DND-41 (cell line): ENCODE results near the gene TRAF2.

ENCODE experiments used
- ATAC-seq: fragments of 200-7000 bp; cut with Tn5 transposase; 3 replicates; pipeline ENCODE4 v1.9.1; 2021; ENCODE audit warnings: low read depth; ENCODE audit not compliant: insufficient read depth
- DNase-seq: peaks from one replicate; pipeline ENCODE4 v3.0.0-alpha.2; 2020
- H2AFZ ChIP-seq: 2 replicates; pipeline ENCODE4 v1.6.0; 2012; ENCODE audit warnings: low read depth, low read length
- H3K27ac ChIP-seq: 2 replicates; pipeline ENCODE4 v1.5.1; 2012; ENCODE audit warnings: low read length, inconsistent platforms
- H3K27me3 ChIP-seq: fragments of 200-600 bp; sonication (generic); 2 replicates; pipeline ENCODE4 v1.6.0; 2012; ENCODE audit warnings: low read length, mild to moderate bottlenecking, inconsistent platforms; ENCODE audit not compliant: insufficient read depth, poor library complexity
- H3K36me3 ChIP-seq: 2 replicates; pipeline ENCODE4 v1.5.1; 2012; ENCODE audit warnings: low read length, inconsistent platforms; ENCODE audit not compliant: insufficient read depth
- H3K4me1 ChIP-seq: 2 replicates; pipeline ENCODE4 v1.5.1; 2012; ENCODE audit warnings: mild to moderate bottlenecking, low read length; ENCODE audit not compliant: insufficient read depth
- H3K4me2 ChIP-seq: 2 replicates; pipeline ENCODE4 v1.6.0; 2012; ENCODE audit warnings: mild to moderate bottlenecking, moderate library complexity, low read length, inconsistent platforms; ENCODE audit not compliant: insufficient read depth
- H3K4me3 ChIP-seq, 2 experiments: fragments of 200-600 bp in 1 of 2; shearing (Covaris generic) in 1 of 2; 2 replicates each; pipeline ENCODE4 v1.5.1; 2012 to 2016; ENCODE audit warnings: inconsistent platforms in 2 of 2, low read length in 2 of 2, mild to moderate bottlenecking in 2 of 2, low read depth in 1 of 2, moderate library complexity in 1 of 2
- H3K79me2 ChIP-seq: 2 replicates; pipeline ENCODE4 v1.6.0; 2012; ENCODE audit warnings: low read length, inconsistent platforms; ENCODE audit not compliant: insufficient read depth
- H3K9ac ChIP-seq: 2 replicates; pipeline ENCODE4 v1.6.0; 2012; ENCODE audit warnings: low read depth, mild to moderate bottlenecking, inconsistent platforms, low read length, moderate library complexity
- H3K9me3 ChIP-seq: 2 replicates; pipeline ENCODE4 v1.5.1; 2012; ENCODE audit warnings: low read length, moderate library complexity, mild to moderate bottlenecking, inconsistent platforms; ENCODE audit not compliant: insufficient read depth, severe bottlenecking
- H4K20me1 ChIP-seq: 2 replicates; pipeline ENCODE4 v1.6.0; 2012; ENCODE audit warnings: low read length; ENCODE audit not compliant: insufficient read depth
- EZH2 ChIP-seq: IDR thresholded peaks from 3 replicates; pipeline ENCODE4 v1.6.1; 2012; ENCODE audit warnings: borderline replicate concordance, low read depth, mild to moderate bottlenecking, moderate library complexity, low read length, inconsistent platforms; ENCODE audit not compliant: severe bottlenecking
- TF ChIP-seq, protein P1 (sequence below): IDR thresholded peaks from 2 replicates; pipeline ENCODE4 v1.5.1; 2012; ENCODE audit warnings: borderline replicate concordance, low read length, moderate library complexity, mild to moderate bottlenecking; ENCODE audit not compliant: poor library complexity, severe bottlenecking; ENCODE audit errors: extremely low read depth

TRAF2 gene

DNA sequence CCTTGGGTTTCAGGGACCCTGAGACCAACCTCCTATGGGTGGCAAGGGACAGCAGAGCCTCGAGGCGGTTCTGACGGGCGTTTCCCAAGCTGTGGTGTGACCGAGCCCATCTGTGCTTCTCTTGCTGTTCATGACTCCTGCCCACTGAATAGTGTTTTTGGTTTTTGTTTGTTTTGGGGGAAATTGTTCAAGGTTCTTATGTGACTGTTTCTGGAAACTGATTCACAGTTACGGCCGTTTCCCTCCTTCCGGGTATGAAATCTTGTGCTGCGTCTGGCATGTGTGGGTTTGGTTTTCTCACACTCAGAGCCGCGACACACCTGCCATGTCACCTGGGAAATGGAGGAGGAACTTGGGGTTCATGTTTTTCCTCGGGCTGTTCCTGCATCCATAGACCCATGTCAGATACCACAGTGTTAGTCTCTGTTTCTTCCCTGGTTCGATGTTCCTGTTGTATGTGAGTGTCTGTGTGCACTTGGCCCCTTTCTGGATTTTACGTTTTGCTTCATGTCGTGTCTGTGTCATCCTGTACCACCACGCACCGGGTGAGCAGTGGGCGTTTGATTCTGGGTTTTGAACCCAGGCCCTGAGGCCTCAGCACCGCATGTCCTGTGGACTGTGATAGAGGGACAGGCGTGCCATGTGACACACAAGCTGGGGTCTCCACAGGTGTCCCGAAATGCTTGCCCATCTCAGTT, 29.5 kb downstream of the TRAF2 start:
- no peak overlapping the region for H3K4me3 ChIP-seq
- H3K27ac ChIP-seq: no peak overlapping the region
- no peaks in the 10 kb centered on the region for H3K9me3 ChIP-seq
- H2AFZ ChIP-seq: no peak overlapping the region
- TF ChIP-seq EZH2: no peak
- TF ChIP-seq, protein P1, sequence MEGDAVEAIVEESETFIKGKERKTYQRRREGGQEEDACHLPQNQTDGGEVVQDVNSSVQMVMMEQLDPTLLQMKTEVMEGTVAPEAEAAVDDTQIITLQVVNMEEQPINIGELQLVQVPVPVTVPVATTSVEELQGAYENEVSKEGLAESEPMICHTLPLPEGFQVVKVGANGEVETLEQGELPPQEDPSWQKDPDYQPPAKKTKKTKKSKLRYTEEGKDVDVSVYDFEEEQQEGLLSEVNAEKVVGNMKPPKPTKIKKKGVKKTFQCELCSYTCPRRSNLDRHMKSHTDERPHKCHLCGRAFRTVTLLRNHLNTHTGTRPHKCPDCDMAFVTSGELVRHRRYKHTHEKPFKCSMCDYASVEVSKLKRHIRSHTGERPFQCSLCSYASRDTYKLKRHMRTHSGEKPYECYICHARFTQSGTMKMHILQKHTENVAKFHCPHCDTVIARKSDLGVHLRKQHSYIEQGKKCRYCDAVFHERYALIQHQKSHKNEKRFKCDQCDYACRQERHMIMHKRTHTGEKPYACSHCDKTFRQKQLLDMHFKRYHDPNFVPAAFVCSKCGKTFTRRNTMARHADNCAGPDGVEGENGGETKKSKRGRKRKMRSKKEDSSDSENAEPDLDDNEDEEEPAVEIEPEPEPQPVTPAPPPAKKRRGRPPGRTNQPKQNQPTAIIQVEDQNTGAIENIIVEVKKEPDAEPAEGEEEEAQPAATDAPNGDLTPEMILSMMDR: no peak
- peaks cover 31% of the 10 kb centered on the region for H4K20me1 ChIP-seq
- H3K36me3 ChIP-seq: peaks cover 80% of the 10 kb centered on the region
- peaks cover 16% of the 10 kb centered on the region; the same call in 1 of the 2 replicates for H3K79me2 ChIP-seq
- no peak overlapping the region for H3K9ac ChIP-seq
- H3K4me1 ChIP-seq: no peaks in the 10 kb centered on the region
- no peak overlapping the region for H3K4me2 ChIP-seq
- H3K27me3 ChIP-seq: no peaks in the 10 kb centered on the region
- ATAC-seq: no peak
- no peak for DNase-seq

DNA sequence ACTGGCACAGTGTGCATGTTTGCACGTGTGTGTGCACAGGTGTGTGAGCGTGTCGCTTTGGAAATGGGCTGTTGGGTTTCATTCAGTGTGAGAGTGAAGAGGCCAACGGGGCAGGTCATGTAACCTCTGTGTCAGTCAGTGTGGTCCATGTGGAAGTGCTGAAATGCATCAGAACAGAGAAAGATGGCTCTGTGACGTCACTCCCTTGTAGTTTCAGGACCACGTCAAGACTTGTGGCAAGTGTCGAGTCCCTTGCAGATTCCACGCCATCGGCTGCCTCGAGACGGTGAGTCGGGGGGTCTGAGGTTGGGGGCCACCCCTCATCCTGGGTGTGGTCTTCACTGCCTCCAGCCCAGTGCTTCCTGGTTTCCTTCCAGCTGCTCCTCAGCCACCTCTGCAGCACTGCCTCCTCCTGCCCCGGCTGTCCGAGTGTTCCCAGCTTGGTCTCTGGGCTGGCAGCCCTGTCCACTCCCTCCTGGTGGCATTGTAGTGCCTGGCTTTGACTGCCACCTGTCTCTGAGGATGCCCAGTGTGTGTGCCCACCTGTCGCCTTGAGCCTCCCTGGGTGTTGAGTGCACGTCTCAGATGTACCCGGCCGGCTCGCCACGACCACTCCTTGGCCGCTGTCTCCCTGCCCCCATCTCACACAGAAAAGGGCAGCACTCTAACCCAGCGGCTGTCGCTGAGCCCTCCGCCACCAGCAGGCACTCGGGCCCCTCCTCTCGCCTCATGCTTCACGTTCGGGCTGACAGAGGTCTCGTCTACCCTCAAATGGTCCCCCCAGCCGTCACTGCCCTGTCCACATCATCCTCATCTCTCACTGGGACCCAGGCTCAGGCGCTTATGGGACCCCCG, 30.2 kb downstream of the TRAF2 start:
- TF ChIP-seq EZH2: no peak
- TF ChIP-seq, protein P1: no peak
- H3K9me3 ChIP-seq: no peaks in the 10 kb centered on the region
- H3K27ac ChIP-seq: no peak overlapping the region
- H3K36me3 ChIP-seq: peaks cover 80% of the 10 kb centered on the region
- no peak overlapping the region for H3K9ac ChIP-seq
- no peak overlapping the region for H3K4me2 ChIP-seq
- H3K4me3 ChIP-seq: no peak overlapping the region
- H3K4me1 ChIP-seq: no peaks in the 10 kb centered on the region
- H4K20me1 ChIP-seq: peaks cover 33% of the 10 kb centered on the region
- ATAC-seq: no peak
- peaks cover 16% of the 10 kb centered on the region; the same call in 1 of the 2 replicates for H3K79me2 ChIP-seq
- DNase-seq: no peak
- no peaks in the 10 kb centered on the region for H3K27me3 ChIP-seq
- H2AFZ ChIP-seq: no peak overlapping the region

DNA sequence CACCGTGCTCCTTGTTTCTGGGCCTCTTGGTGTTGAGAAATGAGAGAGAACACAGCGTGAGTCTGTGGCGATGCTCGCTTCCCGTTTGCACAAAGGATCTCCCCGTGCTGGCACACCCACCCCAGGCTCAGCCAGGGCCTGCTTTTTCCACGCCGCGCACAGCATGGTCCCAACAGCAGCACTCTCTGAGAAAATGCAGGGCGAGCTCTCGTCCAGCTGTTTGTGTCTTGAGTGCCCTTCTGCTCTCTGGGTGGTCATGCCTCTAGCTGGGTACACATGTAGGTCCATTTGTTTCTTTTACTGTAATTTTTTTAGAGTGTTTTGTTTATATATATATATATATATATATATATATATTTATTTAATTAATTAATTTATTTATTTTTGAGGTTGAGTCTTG, 31.6 kb downstream of the TRAF2 start:
- H3K36me3 ChIP-seq: peaks cover 87% of the 10 kb centered on the region
- peaks cover 33% of the 10 kb centered on the region for H4K20me1 ChIP-seq
- H3K4me1 ChIP-seq: no peaks in the 10 kb centered on the region
- H3K27ac ChIP-seq: no peak overlapping the region
- no peak overlapping the region for H3K4me2 ChIP-seq
- no peaks in the 10 kb centered on the region for H3K9me3 ChIP-seq
- no peak overlapping the region for H3K4me3 ChIP-seq
- ATAC-seq: no peak
- no peak for DNase-seq
- H3K27me3 ChIP-seq: no peaks in the 10 kb centered on the region
- no peak overlapping the region for H2AFZ ChIP-seq
- H3K9ac ChIP-seq: no peak overlapping the region
- peaks cover 16% of the 10 kb centered on the region; the same call in 1 of the 2 replicates for H3K79me2 ChIP-seq
- no peak for TF ChIP-seq EZH2
- TF ChIP-seq, protein P1: no peak
